HFFc6 (cell line): ENCODE measurements around the gene AOPEP. TPM values are rescaled to one million over a fixed set of nuclear protein-coding genes. Genes with fewer than 3 reads are reported as not detected.

Source experiments
- DNase-seq: peaks from one replicate; pipeline ENCODE4 v3.0.0-alpha.2; 2018
- H3K27ac Mint-ChIP-seq: 2 replicates; pipeline ENCODE4 v1.8.0; 2020; ENCODE audit warnings: mild to moderate bottlenecking, mixed read lengths
- H3K27me3 Mint-ChIP-seq: 2 replicates; pipeline ENCODE4 v1.8.0; 2021; ENCODE audit warnings: mild to moderate bottlenecking, moderate library complexity, mixed read lengths; ENCODE audit not compliant: insufficient read depth
- H3K36me3 Mint-ChIP-seq: 2 replicates; pipeline ENCODE4 v1.8.0; 2021; ENCODE audit warnings: low read depth, mixed read lengths
- H3K4me1 Mint-ChIP-seq: 2 replicates; pipeline ENCODE4 v1.8.0; 2020; ENCODE audit warnings: low read depth, mixed read lengths
- H3K4me3 Mint-ChIP-seq: 2 replicates; pipeline ENCODE4 v1.8.0; 2020; ENCODE audit warnings: mild to moderate bottlenecking, moderate library complexity, mixed read lengths
- H3K9me3 Mint-ChIP-seq: 2 replicates; pipeline ENCODE4 v1.8.0; 2020; ENCODE audit warnings: mild to moderate bottlenecking, mixed read lengths
- CTCF ChIP-seq: fragments of 200-600 bp; sonication (generic); IDR thresholded peaks from 2 replicates; pipeline ENCODE4 v1.5.0; 2021; ENCODE audit warnings: antibody characterized with exemption, mild to moderate bottlenecking
- total RNA-seq, 6 experiments: library from RNA; stranded (reverse); fragmentation: NEBNext Ultra II Directional; extraction: Animal tissue kit (Norgen Biotek cat#: 25700); gene quantifications; 2 replicates in 1 of 6; 3 replicates in 5 of 6; pipeline ENCODE4 v1.2.3, GENCODE V29; 2021

Gene AOPEP
- total RNA-seq, 6 experiments from 2014 or later = 32.2 to 46.6 (median 36.3) TPM

- DNase-seq = no peak
- Mint-ChIP-seq H3K36me3 (peaks cover 7% of the 10 kb centered on the region; the same call in 1 of the 2 replicates), H3K4me1 (peaks cover 37% of the 10 kb centered on the region)
Observed at GRCh38 chr9:94785215-94786169, 59.0 kb downstream of the AOPEP start.

GRCh38 chr9:94786586-94786985 is 60.1 kb downstream of the AOPEP start:
- no peak for DNase-seq
- no peak overlapping the region for H3K27ac Mint-ChIP-seq
- H3K4me1 Mint-ChIP-seq = peaks cover 37% of the 10 kb centered on the region
- no peaks in the 10 kb centered on the region for H3K9me3 Mint-ChIP-seq
- TF ChIP-seq CTCF = no peak
- no peak overlapping the region for H3K4me3 Mint-ChIP-seq
- peaks cover 7% of the 10 kb centered on the region; the same call in 1 of the 2 replicates for H3K36me3 Mint-ChIP-seq
- peaks cover 5% of the 10 kb centered on the region for H3K27me3 Mint-ChIP-seq

More at GRCh38 chr9:94785215-94786169, 59.0 kb downstream of the AOPEP start:
- H3K27me3 Mint-ChIP-seq = peaks cover 5% of the 10 kb centered on the region
- H3K9me3 Mint-ChIP-seq = no peaks in the 10 kb centered on the region
- H3K4me3 Mint-ChIP-seq = no peak overlapping the region
- no peak overlapping the region; the same call in 1 of the 2 replicates for H3K27ac Mint-ChIP-seq
- no peak for TF ChIP-seq CTCF

GRCh38 chr9:94787266-94787665 is 60.8 kb downstream of the AOPEP start:
- H3K4me3 Mint-ChIP-seq = no peak overlapping the region
- TF ChIP-seq CTCF = no peak

GRCh38 chr9:94788570-94789105 is 62.1 kb downstream of the AOPEP start:
- DNase-seq = no peak
- no peak overlapping the region for H3K27ac Mint-ChIP-seq
- H3K4me1 Mint-ChIP-seq = peaks cover 38% of the 10 kb centered on the region
- no peaks in the 10 kb centered on the region for H3K9me3 Mint-ChIP-seq
- TF ChIP-seq CTCF = no peak
- peaks cover 5% of the 10 kb centered on the region for H3K27me3 Mint-ChIP-seq
- H3K4me3 Mint-ChIP-seq = no peak overlapping the region
- peaks cover 14% of the 10 kb centered on the region for H3K36me3 Mint-ChIP-seq

More at GRCh38 chr9:94787266-94787665, 60.8 kb downstream of the AOPEP start:
- H3K36me3 Mint-ChIP-seq = peaks cover 7% of the 10 kb centered on the region; the same call in 1 of the 2 replicates
- H3K27me3 Mint-ChIP-seq = peaks cover 5% of the 10 kb centered on the region
- no peaks in the 10 kb centered on the region for H3K9me3 Mint-ChIP-seq
- H3K27ac Mint-ChIP-seq = no peak overlapping the region
- peaks cover 38% of the 10 kb centered on the region for H3K4me1 Mint-ChIP-seq
- DNase-seq = no peak

GRCh38 chr9:94791435-94791834 is 64.9 kb downstream of the AOPEP start:
- Mint-ChIP-seq H3K9me3 (no peaks in the 10 kb centered on the region), H3K27me3 (no peaks in the 10 kb centered on the region; the same call in 1 of the 2 replicates), H3K4me1 (peaks cover 23% of the 10 kb centered on the region), H3K36me3 (peaks cover 34% of the 10 kb centered on the region), H3K27ac (peak overlapping the region; percentile 97), H3K4me3 (no peak overlapping the region)
- TF ChIP-seq CTCF = no peak
- no peak for DNase-seq
